AG04450 (cell line): Measurements from ENCODE around the gene NUTM2F. TPM values are rescaled to one million over a fixed set of nuclear protein-coding genes. Genes with fewer than 3 reads are reported as not detected.

Source experiments
- CTCF ChIA-PET: fragments of 300-600, 350-600 bp; formaldehyde crosslinking; extraction: SDS; loops from one replicate; lab custom pipeline; 2022; ENCODE audit warnings: antibody characterized with exemption, inconsistent platforms; lab: Charles Lee
- POLR2A ChIA-PET: fragments of 350-600 bp; formaldehyde crosslinking; extraction: SDS; loops from one replicate; lab custom pipeline; 2021; ENCODE audit warnings: antibody characterized with exemption, inconsistent platforms; lab: Yijun Ruan, JAX
- DNase-seq: peaks from one replicate; pipeline ENCODE4 v3.0.0-alpha.2; 2011; ENCODE audit warnings: low read depth, low spot score
- H3K27ac ChIP-seq: one replicate; pipeline ENCODE4 v1.5.1; 2012; ENCODE audit warnings: low read depth, low read length, control low read depth
- H3K27me3 ChIP-seq: one replicate; pipeline ENCODE4 v1.6.0; 2012; ENCODE audit warnings: low read length; ENCODE audit not compliant: control insufficient read depth, insufficient read depth
- H3K4me3 ChIP-seq: 2 replicates; pipeline ENCODE4 v1.5.1; 2011; ENCODE audit warnings: mild to moderate bottlenecking, low read depth, low read length, control low read depth
- H3K9me3 ChIP-seq: 2 replicates; pipeline ENCODE4 v1.5.1; 2012; ENCODE audit warnings: low read length; ENCODE audit not compliant: control insufficient read depth, insufficient read depth
- CTCF ChIP-seq: IDR thresholded peaks from 2 replicates; pipeline ENCODE4 v1.5.1; 2011; ENCODE audit warnings: low read depth, low read length, control low read depth, inconsistent platforms
- polyA plus RNA-seq: library from polyadenylated mRNA; depleted of rRNA; stranded (reverse); fragments of >200 nt; gene quantifications from 2 replicates; pipeline ENCODE4 v1.2.3, GENCODE V29; 2011

NUTM2F gene
- polyA plus RNA-seq, 1 experiment: not detected

GRCh38 chr9:94303321-94303720 lies 25.1 kb downstream of the NUTM2F start:
- no peaks in the 10 kb centered on the region for H3K9me3 ChIP-seq
- no peaks in the 10 kb centered on the region for H3K27me3 ChIP-seq
- CTCF ChIA-PET: no interaction called here
- H3K4me3 ChIP-seq: no peak overlapping the region
- no peak for TF ChIP-seq CTCF
- DNase-seq: no peak
- H3K27ac ChIP-seq: no peak overlapping the region
- POLR2A ChIA-PET: no interaction called here

GRCh38 chr9:94302426-94302825 lies 26.0 kb downstream of the NUTM2F start:
- CTCF ChIA-PET: no interaction called here
- POLR2A ChIA-PET: no interaction called here
- H3K27ac ChIP-seq: no peak overlapping the region

GRCh38 chr9:94301583-94301982 lies 26.9 kb downstream of the NUTM2F start:
- ChIA-PET CTCF (no interaction called here), POLR2A (no interaction called here)
- Histone ChIP-seq H3K9me3 (no peaks in the 10 kb centered on the region), H3K4me3 (no peak overlapping the region), H3K27ac (no peak overlapping the region), H3K27me3 (no peaks in the 10 kb centered on the region)
- no peak for TF ChIP-seq CTCF
- no peak for DNase-seq

More at GRCh38 chr9:94302426-94302825, 26.0 kb downstream of the NUTM2F start:
- Histone ChIP-seq H3K27me3 (no peaks in the 10 kb centered on the region), H3K4me3 (no peak overlapping the region), H3K9me3 (no peaks in the 10 kb centered on the region)
- DNase-seq: no peak
- TF ChIP-seq CTCF: no peak

GRCh38 chr9:94300470-94301301 lies 27.8 kb downstream of the NUTM2F start:
- Histone ChIP-seq H3K9me3 (no peaks in the 10 kb centered on the region), H3K4me3 (no peak overlapping the region), H3K27ac (no peak overlapping the region), H3K27me3 (no peaks in the 10 kb centered on the region)
- no peak for TF ChIP-seq CTCF
- ChIA-PET CTCF (no interaction called here), POLR2A (no interaction called here)
- no peak for DNase-seq

GRCh38 chr9:94298949-94299599 lies 29.4 kb downstream of the NUTM2F start:
- H3K27ac ChIP-seq: no peak overlapping the region
- no peaks in the 10 kb centered on the region for H3K9me3 ChIP-seq
- no peaks in the 10 kb centered on the region for H3K27me3 ChIP-seq
- DNase-seq: no peak
- ChIA-PET CTCF (no interaction called here), POLR2A (no interaction called here)
- H3K4me3 ChIP-seq: no peak overlapping the region
- TF ChIP-seq CTCF: no peak
